ENCODE results near the gene PRSS27.

Gene PRSS27

GRCh38 chr16:2710711-2711231 lies 9.3 kb downstream of the PRSS27 start:
- no peak overlapping the region for H3K4me3 ChIP-seq (ENCODE audit: low read depth, low read length)
- DNase-seq (ENCODE audit: low read depth), result no peak
- TF ChIP-seq MYC (IDR thresholded peaks at IDR 0.05; ENCODE audit: low read depth, low read length) (no peak), POLR2A (IDR thresholded peaks at IDR 0.05; ENCODE audit: extremely low read depth, insufficient read length) (no peak), CTCF (IDR thresholded peaks at IDR 0.05; ENCODE audit: low read depth, low read length) (no peak), MAX (IDR thresholded peaks at IDR 0.05; ENCODE audit: low read depth, low read length) (no peak)

GRCh38 chr16:2710021-2710710 lies 9.9 kb downstream of the PRSS27 start:
- DNase-seq (ENCODE audit: low read depth), result no peak
- no peak overlapping the region for H3K4me3 ChIP-seq (ENCODE audit: low read depth, low read length)

GRCh38 chr16:2709588-2709984 lies 10.4 kb downstream of the PRSS27 start:
- no peak for DNase-seq (ENCODE audit: low read depth)
- TF ChIP-seq POLR2A (IDR thresholded peaks at IDR 0.05; ENCODE audit: extremely low read depth, insufficient read length) (no peak), CTCF (IDR thresholded peaks at IDR 0.05; ENCODE audit: low read depth, low read length) (no peak)
- no peak overlapping the region for H3K4me3 ChIP-seq (ENCODE audit: low read depth, low read length)

More at GRCh38 chr16:2710021-2710710, 9.9 kb downstream of the PRSS27 start:
- TF ChIP-seq POLR2A (IDR thresholded peaks at IDR 0.05; ENCODE audit: extremely low read depth, insufficient read length) (no peak), MYC (IDR thresholded peaks at IDR 0.05; ENCODE audit: low read depth, low read length) (no peak), CTCF (IDR thresholded peaks at IDR 0.05; ENCODE audit: low read depth, low read length) (no peak), MAX (IDR thresholded peaks at IDR 0.05; ENCODE audit: low read depth, low read length) (no peak)

GRCh38 chr16:2708955-2709587 lies 11.0 kb downstream of the PRSS27 start:
- DNase-seq (ENCODE audit: low read depth), result no peak
- no peak for TF ChIP-seq CTCF (IDR thresholded peaks at IDR 0.05; ENCODE audit: low read depth, low read length)
- TF ChIP-seq MAX (IDR thresholded peaks at IDR 0.05; ENCODE audit: low read depth, low read length), result no peak
- TF ChIP-seq POLR2A (IDR thresholded peaks at IDR 0.05; ENCODE audit: extremely low read depth, insufficient read length), result no peak
- TF ChIP-seq MYC (IDR thresholded peaks at IDR 0.05; ENCODE audit: low read depth, low read length), result no peak

GRCh38 chr16:2708290-2708639 lies 11.8 kb downstream of the PRSS27 start:
- DNase-seq (ENCODE audit: low read depth), result no peak
- H3K4me3 ChIP-seq (ENCODE audit: low read depth, low read length), result no peak overlapping the region
- TF ChIP-seq MYC (IDR thresholded peaks at IDR 0.05; ENCODE audit: low read depth, low read length) (no peak), CTCF (IDR thresholded peaks at IDR 0.05; ENCODE audit: low read depth, low read length) (no peak), MAX (IDR thresholded peaks at IDR 0.05; ENCODE audit: low read depth, low read length) (no peak), POLR2A (IDR thresholded peaks at IDR 0.05; ENCODE audit: extremely low read depth, insufficient read length) (no peak)

More at GRCh38 chr16:2708955-2709587, 11.0 kb downstream of the PRSS27 start:
- no peak overlapping the region for H3K4me3 ChIP-seq (ENCODE audit: low read depth, low read length)

Measured in NB4 (cell line).